SU-DHL-6 (cell line): ENCODE results near the gene PILRA.

Source experiments
- EZH2phosphoT487 ChIP-seq: fragments of 200-600 bp; sonication (generic), shearing (Covaris generic); conservative IDR thresholded peaks from 2 replicates; pipeline ENCODE4 v1.6.1; 2018; ENCODE audit warnings: mild to moderate bottlenecking, antibody characterized with exemption, low read length, moderate library complexity, mixed read lengths
- TF ChIP-seq, protein P1 (sequence below): fragments of 200-600 bp; sonication (generic); IDR thresholded peaks from one replicate; pipeline ENCODE4 v1.5.1; 2017; ENCODE audit warnings: antibody characterized with exemption, mild to moderate bottlenecking, low read length, moderate library complexity; ENCODE audit not compliant: insufficient read depth, poor library complexity, severe bottlenecking

DNA sequence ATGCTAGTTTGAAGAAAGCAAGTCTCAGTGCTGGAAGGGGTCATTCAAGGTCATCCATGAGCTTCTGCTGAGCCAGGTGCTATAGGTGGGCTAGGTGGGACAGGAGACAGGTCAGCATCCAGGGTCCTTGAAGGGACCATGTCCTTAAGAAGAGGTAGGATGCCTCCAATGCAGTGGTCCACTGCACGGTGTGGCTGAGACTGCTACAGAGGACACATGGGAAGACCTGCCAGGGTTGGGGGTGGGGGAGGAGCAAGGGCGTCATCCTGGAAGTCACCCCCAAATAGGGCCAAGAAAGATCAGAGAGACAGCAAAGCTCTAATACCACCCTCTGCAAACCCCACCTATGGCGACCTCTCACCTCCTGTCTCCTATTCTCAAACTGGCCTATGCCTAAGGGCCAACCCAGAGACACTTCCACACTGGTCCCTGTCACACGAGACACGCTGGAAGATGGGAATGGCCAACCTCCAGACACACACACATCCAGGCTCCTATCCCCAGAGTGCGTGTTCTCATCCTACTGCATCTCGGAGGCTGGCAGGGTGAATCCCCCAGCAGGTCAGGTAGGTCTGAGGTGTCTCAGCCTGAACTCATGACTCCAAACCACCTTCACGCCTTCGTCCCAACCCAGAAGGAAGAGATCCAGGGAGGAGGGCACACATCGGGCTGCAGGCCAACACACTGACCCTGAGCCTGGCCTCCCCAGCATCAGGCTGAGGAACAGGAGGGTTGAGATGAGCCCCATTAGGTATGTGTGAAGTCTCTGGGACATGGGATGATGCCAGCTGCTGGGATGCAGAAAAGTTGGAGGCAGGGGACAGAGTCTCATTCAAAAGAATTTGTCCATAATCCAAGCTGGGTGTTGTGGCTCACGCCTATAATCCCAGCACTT, 68.6 kb downstream of the PILRA start:
- TF ChIP-seq, protein P1, sequence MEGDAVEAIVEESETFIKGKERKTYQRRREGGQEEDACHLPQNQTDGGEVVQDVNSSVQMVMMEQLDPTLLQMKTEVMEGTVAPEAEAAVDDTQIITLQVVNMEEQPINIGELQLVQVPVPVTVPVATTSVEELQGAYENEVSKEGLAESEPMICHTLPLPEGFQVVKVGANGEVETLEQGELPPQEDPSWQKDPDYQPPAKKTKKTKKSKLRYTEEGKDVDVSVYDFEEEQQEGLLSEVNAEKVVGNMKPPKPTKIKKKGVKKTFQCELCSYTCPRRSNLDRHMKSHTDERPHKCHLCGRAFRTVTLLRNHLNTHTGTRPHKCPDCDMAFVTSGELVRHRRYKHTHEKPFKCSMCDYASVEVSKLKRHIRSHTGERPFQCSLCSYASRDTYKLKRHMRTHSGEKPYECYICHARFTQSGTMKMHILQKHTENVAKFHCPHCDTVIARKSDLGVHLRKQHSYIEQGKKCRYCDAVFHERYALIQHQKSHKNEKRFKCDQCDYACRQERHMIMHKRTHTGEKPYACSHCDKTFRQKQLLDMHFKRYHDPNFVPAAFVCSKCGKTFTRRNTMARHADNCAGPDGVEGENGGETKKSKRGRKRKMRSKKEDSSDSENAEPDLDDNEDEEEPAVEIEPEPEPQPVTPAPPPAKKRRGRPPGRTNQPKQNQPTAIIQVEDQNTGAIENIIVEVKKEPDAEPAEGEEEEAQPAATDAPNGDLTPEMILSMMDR = no peak
- no peak for TF ChIP-seq EZH2phosphoT487
